ENCODE measurements around the gene SLCO4A1. TPM values are rescaled to one million over a fixed set of nuclear protein-coding genes. Genes with fewer than 3 reads are reported as not detected.

The SLCO4A1 gene
- total RNA-seq, 2 donors from 2014 or later: 2.9 to 5.0 TPM

DNA sequence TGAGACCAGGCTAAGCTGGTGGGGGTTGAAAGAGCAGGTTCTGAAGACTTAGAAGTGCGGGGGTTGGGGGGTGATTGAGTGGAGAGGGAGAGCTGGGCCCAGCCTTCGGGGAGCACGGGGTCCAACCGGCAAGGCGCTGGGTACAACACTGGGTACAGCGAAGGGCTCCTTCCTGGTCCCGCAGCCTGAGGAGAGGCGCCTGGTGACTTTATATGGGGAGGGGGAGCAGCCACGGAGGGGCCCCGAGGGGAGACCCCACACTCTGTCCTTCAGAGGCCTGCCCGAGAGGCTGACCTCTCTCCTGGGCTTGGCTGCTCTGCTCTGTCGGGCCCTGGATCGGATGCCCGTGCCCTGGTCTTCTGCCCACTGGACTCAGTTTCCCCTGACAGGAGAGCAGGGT, 55.9 kb downstream of the SLCO4A1 start:
- H3K36me3 Mint-ChIP-seq (ENCODE audit: low read depth): no peaks in the 10 kb centered on the region
- H3K4me1 ChIP-seq (ENCODE audit: control insufficient read depth, insufficient read depth, low read length): no peaks in the 10 kb centered on the region
- H3K27ac ChIP-seq (ENCODE audit: low read depth, low read length): no peak overlapping the region
- TF ChIP-seq, protein P1, sequence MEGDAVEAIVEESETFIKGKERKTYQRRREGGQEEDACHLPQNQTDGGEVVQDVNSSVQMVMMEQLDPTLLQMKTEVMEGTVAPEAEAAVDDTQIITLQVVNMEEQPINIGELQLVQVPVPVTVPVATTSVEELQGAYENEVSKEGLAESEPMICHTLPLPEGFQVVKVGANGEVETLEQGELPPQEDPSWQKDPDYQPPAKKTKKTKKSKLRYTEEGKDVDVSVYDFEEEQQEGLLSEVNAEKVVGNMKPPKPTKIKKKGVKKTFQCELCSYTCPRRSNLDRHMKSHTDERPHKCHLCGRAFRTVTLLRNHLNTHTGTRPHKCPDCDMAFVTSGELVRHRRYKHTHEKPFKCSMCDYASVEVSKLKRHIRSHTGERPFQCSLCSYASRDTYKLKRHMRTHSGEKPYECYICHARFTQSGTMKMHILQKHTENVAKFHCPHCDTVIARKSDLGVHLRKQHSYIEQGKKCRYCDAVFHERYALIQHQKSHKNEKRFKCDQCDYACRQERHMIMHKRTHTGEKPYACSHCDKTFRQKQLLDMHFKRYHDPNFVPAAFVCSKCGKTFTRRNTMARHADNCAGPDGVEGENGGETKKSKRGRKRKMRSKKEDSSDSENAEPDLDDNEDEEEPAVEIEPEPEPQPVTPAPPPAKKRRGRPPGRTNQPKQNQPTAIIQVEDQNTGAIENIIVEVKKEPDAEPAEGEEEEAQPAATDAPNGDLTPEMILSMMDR (conservative IDR thresholded peaks at IDR 0.05): no peak
- no peaks in the 10 kb centered on the region for H3K9me3 ChIP-seq (ENCODE audit: control insufficient read depth, low read length)
- no peak overlapping the region for H3K27ac Mint-ChIP-seq
- no peak overlapping the region for H3K4me3 ChIP-seq (ENCODE audit: low read length)
- H3K27me3 ChIP-seq (ENCODE audit: control insufficient read depth, insufficient read depth, low read length, poor library complexity, severe bottlenecking): no peaks in the 10 kb centered on the region
- peaks cover 2% of the 10 kb centered on the region for H3K4me1 Mint-ChIP-seq
- WGBS, 2 experiments (ENCODE audit: insufficient coverage in 1 of 2, insufficient read length in 1 of 2): 90 to 96% methylated on average over 9 to 14 of the region's 14 CpGs
- no peaks in the 10 kb centered on the region for H3K36me3 ChIP-seq (ENCODE audit: control insufficient read depth, insufficient read depth, low read length)
- H3K9me3 Mint-ChIP-seq: no peaks in the 10 kb centered on the region
- DNase-seq: no peak
- H3K27me3 Mint-ChIP-seq (ENCODE audit: insufficient read depth): no peaks in the 10 kb centered on the region
- no peak overlapping the region for H3K4me3 Mint-ChIP-seq
- no peak overlapping the region for H3K9ac ChIP-seq (ENCODE audit: extremely low read depth, low read length, poor library complexity, severe bottlenecking)

DNA sequence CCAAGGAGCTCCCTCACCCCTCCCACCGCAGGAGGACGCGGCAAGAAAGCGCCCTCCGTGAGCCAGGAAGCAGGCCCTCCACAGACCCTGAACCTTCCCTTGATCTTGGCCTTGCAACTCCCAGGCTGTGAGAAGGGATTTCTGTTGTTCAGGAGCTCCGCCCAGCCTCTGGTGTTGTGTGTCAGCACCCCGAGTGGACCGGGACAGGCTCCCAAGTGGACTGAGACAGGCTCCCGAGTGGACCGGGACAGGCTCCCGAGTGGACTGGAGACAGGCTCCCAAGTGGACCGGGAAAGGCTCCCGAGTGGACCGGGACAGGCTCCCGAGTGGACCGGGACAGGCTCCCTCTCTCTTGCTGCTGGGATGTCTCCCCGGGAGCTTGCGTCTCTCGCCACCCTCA, 57.0 kb downstream of the SLCO4A1 start:
- TF ChIP-seq, protein P1 (conservative IDR thresholded peaks at IDR 0.05): no peak
- Mint-ChIP-seq H3K36me3 (ENCODE audit: low read depth) (no peaks in the 10 kb centered on the region), H3K9me3 (no peaks in the 10 kb centered on the region), H3K27ac (no peak overlapping the region), H3K27me3 (ENCODE audit: insufficient read depth) (peaks cover 2% of the 10 kb centered on the region), H3K4me1 (peaks cover 2% of the 10 kb centered on the region), H3K4me3 (no peak overlapping the region)
- no peak for DNase-seq
- Histone ChIP-seq H3K27me3 (ENCODE audit: control insufficient read depth, insufficient read depth, low read length, poor library complexity, severe bottlenecking) (no peaks in the 10 kb centered on the region), H3K9me3 (ENCODE audit: control insufficient read depth, low read length) (no peaks in the 10 kb centered on the region), H3K27ac (ENCODE audit: low read depth, low read length) (no peak overlapping the region), H3K4me1 (ENCODE audit: control insufficient read depth, insufficient read depth, low read length) (no peaks in the 10 kb centered on the region), H3K9ac (ENCODE audit: extremely low read depth, low read length, poor library complexity, severe bottlenecking) (no peak overlapping the region), H3K36me3 (ENCODE audit: control insufficient read depth, insufficient read depth, low read length) (no peaks in the 10 kb centered on the region), H3K4me3 (ENCODE audit: low read length) (no peak overlapping the region)
- WGBS, 2 experiments (ENCODE audit: insufficient coverage in 1 of 2, insufficient read length in 1 of 2): 94 to 96% methylated on average over 5 to 19 of the region's 19 CpGs

DNA sequence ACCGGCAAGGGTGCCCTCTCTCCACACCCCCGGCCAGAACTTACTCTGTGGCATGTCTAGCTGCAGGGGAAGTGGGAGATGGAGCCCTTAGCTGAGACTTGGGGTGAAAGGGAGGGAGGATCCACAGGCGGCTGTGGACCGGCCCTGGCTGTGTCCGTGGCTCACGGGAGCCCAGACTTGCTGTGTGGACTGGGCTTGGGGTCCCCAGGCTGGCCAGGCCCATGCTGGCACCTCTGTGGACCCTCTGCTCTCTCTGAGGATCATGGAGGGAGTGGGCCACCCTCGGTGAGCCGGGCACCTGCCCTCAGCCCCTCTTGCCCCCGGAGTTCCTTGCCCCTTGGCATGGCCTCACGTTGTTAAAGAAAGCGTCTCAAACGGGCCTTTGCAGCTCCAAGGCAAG, 57.4 kb downstream of the SLCO4A1 start:
- Histone ChIP-seq H3K36me3 (ENCODE audit: control insufficient read depth, insufficient read depth, low read length) (no peaks in the 10 kb centered on the region), H3K4me1 (ENCODE audit: control insufficient read depth, insufficient read depth, low read length) (no peaks in the 10 kb centered on the region), H3K4me3 (ENCODE audit: low read length) (no peak overlapping the region), H3K27ac (ENCODE audit: low read depth, low read length) (no peak overlapping the region), H3K27me3 (ENCODE audit: control insufficient read depth, insufficient read depth, low read length, poor library complexity, severe bottlenecking) (no peaks in the 10 kb centered on the region), H3K9me3 (ENCODE audit: control insufficient read depth, low read length) (no peaks in the 10 kb centered on the region), H3K9ac (ENCODE audit: extremely low read depth, low read length, poor library complexity, severe bottlenecking) (no peak overlapping the region)
- no peak overlapping the region for H3K27ac Mint-ChIP-seq
- TF ChIP-seq, protein P1 (conservative IDR thresholded peaks at IDR 0.05): no peak
- no peak for DNase-seq
- no peaks in the 10 kb centered on the region for H3K9me3 Mint-ChIP-seq
- no peak overlapping the region for H3K4me3 Mint-ChIP-seq
- H3K36me3 Mint-ChIP-seq (ENCODE audit: low read depth): no peaks in the 10 kb centered on the region
- H3K27me3 Mint-ChIP-seq (ENCODE audit: insufficient read depth): peaks cover 2% of the 10 kb centered on the region
- 83 to 85% methylated on average over 5 to 12 of the region's 12 CpGs for WGBS, 2 experiments (ENCODE audit: insufficient coverage in 1 of 2, insufficient read length in 1 of 2)
- peaks cover 2% of the 10 kb centered on the region for H3K4me1 Mint-ChIP-seq
